IPS-20b (cell line): ENCODE data around the gene NAV2.

ENCODE experiments used
- H3K27ac ChIP-seq: one replicate; pipeline ENCODE4 v1.5.1; 2013; ENCODE audit warnings: low read length
- H3K27me3 ChIP-seq: 2 replicates; pipeline ENCODE4 v1.6.1; 2013; ENCODE audit warnings: mild to moderate bottlenecking, low read length, inconsistent platforms; ENCODE audit not compliant: insufficient read depth
- H3K36me3 ChIP-seq: 2 replicates; pipeline ENCODE4 v1.6.1; 2013; ENCODE audit warnings: low read depth, mild to moderate bottlenecking, inconsistent platforms, low read length, moderate library complexity; ENCODE audit not compliant: insufficient read depth
- H3K4me1 ChIP-seq: 2 replicates; pipeline ENCODE4 v1.6.1; 2013; ENCODE audit warnings: mild to moderate bottlenecking, control low read depth, inconsistent platforms, low read length, moderate library complexity; ENCODE audit not compliant: insufficient read depth
- H3K4me3 ChIP-seq: 2 replicates; pipeline ENCODE4 v1.5.1; 2013; ENCODE audit warnings: mild to moderate bottlenecking, low read length, inconsistent platforms
- H3K9ac ChIP-seq: 2 replicates; pipeline ENCODE4 v1.6.1; 2013; ENCODE audit warnings: low read depth, mild to moderate bottlenecking, inconsistent platforms, low read length, moderate library complexity
- H3K9me3 ChIP-seq: 2 replicates; pipeline ENCODE4 v1.6.1; 2013; ENCODE audit warnings: mild to moderate bottlenecking, low read depth, low read length, inconsistent platforms; ENCODE audit not compliant: insufficient read depth

The NAV2 gene

GRCh38 chr11:19912115-19912957 lies 199.7 kb downstream of the NAV2 start:
- no peak overlapping the region for H3K27ac ChIP-seq
- H3K36me3 ChIP-seq, result peaks cover 21% of the 10 kb centered on the region; the same call in 1 of the 2 replicates
- peaks cover 21% of the 10 kb centered on the region for H3K4me1 ChIP-seq
- no peak overlapping the region for H3K9ac ChIP-seq
- H3K4me3 ChIP-seq, result no peak overlapping the region
- H3K27me3 ChIP-seq, result no peaks in the 10 kb centered on the region
- no peaks in the 10 kb centered on the region for H3K9me3 ChIP-seq

- peaks cover 28% of the 10 kb centered on the region for H3K36me3 ChIP-seq
- peaks cover 21% of the 10 kb centered on the region for H3K4me1 ChIP-seq
- H3K27ac ChIP-seq, result no peak overlapping the region
- peak overlapping the region; percentile 16; the same call in 1 of the 2 replicates for H3K9ac ChIP-seq
- no peaks in the 10 kb centered on the region for H3K9me3 ChIP-seq
- no peak overlapping the region for H3K4me3 ChIP-seq
- no peaks in the 10 kb centered on the region for H3K27me3 ChIP-seq
Observed at GRCh38 chr11:19912958-19913892, 200.6 kb downstream of the NAV2 start.

DNA sequence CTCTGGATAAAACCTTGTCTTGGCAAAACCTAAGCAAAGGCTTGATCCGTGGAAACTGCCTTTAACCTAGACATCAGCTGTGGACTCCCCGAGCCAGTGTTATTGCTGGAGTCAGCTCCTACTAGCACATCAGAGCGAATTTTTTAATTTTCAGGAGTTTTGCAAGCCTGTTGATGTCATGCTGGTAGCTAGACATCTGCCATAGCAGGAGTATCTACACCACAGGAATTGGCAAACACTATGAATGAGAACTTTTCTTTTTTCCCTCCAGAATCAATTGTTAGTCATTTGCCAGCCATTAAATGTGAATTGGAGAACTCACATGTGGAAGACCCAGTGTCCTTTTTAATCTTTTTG lies 201.2 kb downstream of the NAV2 start:
- Histone ChIP-seq H3K4me1 (peaks cover 21% of the 10 kb centered on the region), H3K36me3 (peaks cover 34% of the 10 kb centered on the region), H3K9me3 (no peaks in the 10 kb centered on the region), H3K9ac (peak overlapping the region; percentile 16; the same call in 1 of the 2 replicates), H3K27ac (no peak overlapping the region), H3K27me3 (no peaks in the 10 kb centered on the region), H3K4me3 (no peak overlapping the region)

DNA sequence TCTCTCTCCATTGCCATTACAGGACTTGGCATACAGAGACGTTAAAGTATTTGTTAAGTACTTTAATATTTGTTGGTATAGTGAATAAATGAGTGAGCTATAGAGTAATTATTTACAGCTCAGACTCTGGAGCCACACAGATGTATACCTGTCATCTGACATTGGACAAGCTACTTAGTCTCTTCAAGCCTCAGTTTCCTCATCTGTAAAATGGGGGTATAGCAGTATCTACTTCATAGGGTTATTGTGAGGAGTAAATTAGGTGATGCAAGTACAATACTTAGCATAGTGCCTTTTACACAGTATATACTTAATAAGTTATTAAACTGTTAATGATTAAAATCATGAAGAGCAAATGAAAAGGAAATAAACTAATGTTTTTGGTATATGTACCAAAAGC lies 203.2 kb downstream of the NAV2 start:
- no peak overlapping the region for H3K4me3 ChIP-seq
- H3K9ac ChIP-seq, result no peak overlapping the region
- H3K9me3 ChIP-seq, result no peaks in the 10 kb centered on the region
- peaks cover 21% of the 10 kb centered on the region for H3K4me1 ChIP-seq
- H3K36me3 ChIP-seq, result peaks cover 38% of the 10 kb centered on the region
- no peaks in the 10 kb centered on the region for H3K27me3 ChIP-seq
- H3K27ac ChIP-seq, result no peak overlapping the region

DNA sequence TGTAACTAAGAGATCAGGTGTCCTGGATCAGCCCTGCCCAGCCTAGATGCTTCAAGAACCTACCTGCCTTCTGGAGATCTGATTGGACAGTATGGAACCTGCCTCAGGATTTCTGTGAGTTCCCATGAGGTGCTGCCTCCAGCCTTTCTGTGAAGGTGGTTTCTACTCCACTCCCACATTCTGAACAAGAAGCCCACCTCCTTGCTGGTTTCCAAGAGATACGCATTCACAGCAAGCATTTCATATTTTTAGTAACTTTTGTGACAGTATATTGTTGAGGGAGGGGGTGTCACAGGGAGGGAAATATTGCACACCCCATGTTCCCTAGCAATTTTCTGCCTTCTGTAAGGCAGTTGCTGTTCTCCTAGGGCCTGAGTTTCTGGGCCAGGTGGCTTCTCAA lies 204.4 kb downstream of the NAV2 start:
- peaks cover 38% of the 10 kb centered on the region for H3K36me3 ChIP-seq
- H3K4me3 ChIP-seq, result no peak overlapping the region
- H3K27me3 ChIP-seq, result no peaks in the 10 kb centered on the region
- H3K4me1 ChIP-seq, result peaks cover 21% of the 10 kb centered on the region
- H3K9me3 ChIP-seq, result no peaks in the 10 kb centered on the region
- H3K27ac ChIP-seq, result no peak overlapping the region
- no peak overlapping the region for H3K9ac ChIP-seq

- H3K36me3 ChIP-seq, result peaks cover 38% of the 10 kb centered on the region
- no peak overlapping the region for H3K27ac ChIP-seq
- no peaks in the 10 kb centered on the region for H3K27me3 ChIP-seq
- H3K4me1 ChIP-seq, result peaks cover 8% of the 10 kb centered on the region; the same call in 1 of the 2 replicates
- no peaks in the 10 kb centered on the region for H3K9me3 ChIP-seq
- H3K9ac ChIP-seq, result no peak overlapping the region
- no peak overlapping the region for H3K4me3 ChIP-seq
Observed at GRCh38 chr11:19918302-19919049, 205.8 kb downstream of the NAV2 start.

DNA sequence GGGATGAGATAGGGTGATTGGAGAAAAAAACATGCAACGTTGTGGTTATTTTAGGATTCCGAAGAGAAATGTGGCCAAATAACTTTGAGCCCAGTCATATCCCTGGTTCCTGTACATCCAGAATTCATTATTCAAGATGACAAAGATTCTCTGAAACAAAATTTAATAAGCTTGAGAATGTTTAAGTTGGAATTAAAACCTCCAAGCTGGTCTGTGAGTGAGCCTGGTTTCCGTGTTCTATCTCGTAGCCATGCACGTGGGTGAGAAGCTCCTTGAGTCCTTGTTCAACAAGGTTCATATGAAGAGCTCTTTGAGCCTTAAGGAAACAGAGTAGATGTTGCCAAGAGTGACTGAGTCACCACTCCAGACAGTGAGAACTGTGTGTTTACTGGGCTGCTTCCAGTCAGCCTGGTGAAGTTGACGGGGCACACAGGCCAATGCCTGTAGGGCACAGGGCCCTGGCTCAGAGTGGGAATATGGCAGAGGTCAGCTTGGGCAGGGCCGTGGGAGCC lies 206.5 kb downstream of the NAV2 start:
- Histone ChIP-seq H3K4me1 (peaks cover 2% of the 10 kb centered on the region; the same call in 1 of the 2 replicates), H3K9me3 (no peaks in the 10 kb centered on the region), H3K27me3 (no peaks in the 10 kb centered on the region), H3K27ac (no peak overlapping the region), H3K9ac (no peak overlapping the region), H3K4me3 (no peak overlapping the region), H3K36me3 (peaks cover 38% of the 10 kb centered on the region)

DNA sequence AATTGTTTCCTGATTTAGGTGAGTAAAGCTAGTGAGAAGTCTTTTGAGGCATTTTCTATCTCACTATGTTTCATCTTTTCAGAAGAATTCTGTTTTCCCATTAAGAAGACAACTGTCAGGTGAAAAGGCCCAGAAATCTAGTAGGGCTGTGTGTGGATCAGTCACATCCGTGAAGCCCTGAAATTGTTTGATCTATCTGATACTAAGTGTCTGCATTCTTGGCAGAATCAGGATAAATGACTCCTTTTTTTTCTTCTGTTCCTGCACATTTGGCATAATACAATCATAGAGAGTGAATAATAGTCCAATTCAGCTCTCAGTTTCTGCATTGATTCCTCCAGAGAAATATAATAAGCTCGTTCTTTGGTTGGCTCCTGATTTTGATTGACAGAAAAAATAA lies 208.3 kb downstream of the NAV2 start:
- Histone ChIP-seq H3K27me3 (no peaks in the 10 kb centered on the region), H3K9ac (no peak overlapping the region), H3K4me3 (no peak overlapping the region), H3K36me3 (peaks cover 30% of the 10 kb centered on the region), H3K27ac (no peak overlapping the region), H3K9me3 (no peaks in the 10 kb centered on the region), H3K4me1 (no peaks in the 10 kb centered on the region)

DNA sequence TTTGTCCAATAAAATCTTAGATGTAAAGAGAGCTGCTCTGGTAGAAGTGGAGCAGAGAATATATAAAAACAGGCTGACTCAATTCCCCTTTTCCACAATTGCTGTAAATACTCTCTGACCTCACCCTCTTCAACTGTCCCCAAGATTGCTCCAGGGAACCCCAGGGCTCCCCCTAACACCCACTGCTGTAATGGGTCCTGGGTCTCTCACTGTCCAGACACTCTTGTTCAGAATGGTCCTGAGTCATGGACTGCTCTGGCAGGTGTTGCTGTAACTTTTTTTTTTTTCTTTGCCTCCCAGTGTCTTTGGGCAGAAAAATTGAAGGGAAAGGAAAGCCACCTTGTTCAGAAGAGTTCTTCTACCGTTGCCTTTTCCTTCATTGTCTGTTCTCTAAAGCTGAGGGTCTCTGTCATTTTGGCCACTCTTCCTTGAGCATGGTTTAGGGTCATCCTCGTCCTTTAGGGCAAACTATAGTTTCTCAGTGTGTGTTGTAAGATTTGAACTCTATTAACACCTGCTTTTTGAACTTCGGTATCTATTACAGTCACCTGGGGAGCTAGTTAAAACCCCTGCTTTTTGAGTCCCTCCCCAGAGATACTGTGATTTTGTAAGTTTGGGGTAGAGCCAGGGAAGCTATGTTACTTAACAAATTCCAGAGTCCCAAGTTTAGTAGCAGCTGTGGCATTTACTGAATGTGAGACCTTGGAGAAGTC lies 209.5 kb downstream of the NAV2 start:
- no peaks in the 10 kb centered on the region for H3K9me3 ChIP-seq
- no peaks in the 10 kb centered on the region for H3K4me1 ChIP-seq
- H3K9ac ChIP-seq, result no peak overlapping the region
- H3K36me3 ChIP-seq, result peaks cover 19% of the 10 kb centered on the region
- H3K27ac ChIP-seq, result no peak overlapping the region
- H3K4me3 ChIP-seq, result no peak overlapping the region
- no peaks in the 10 kb centered on the region for H3K27me3 ChIP-seq

DNA sequence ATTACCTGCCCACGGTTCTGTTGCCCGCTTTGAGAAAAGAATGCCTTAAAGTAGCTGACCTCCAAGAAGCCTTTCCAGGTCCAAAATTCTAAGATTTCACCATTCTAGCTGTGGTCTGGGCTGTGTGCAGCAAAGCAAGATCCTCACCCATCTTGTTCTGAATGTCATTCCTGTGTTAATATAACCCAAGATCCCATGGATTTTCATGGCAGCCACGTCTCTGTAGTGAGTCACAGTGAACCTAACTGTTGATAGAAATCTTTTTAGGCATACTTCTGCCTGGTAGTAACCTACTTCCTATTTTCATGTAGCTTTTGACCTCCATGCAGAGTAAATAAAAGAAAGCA lies 210.0 kb downstream of the NAV2 start:
- no peaks in the 10 kb centered on the region for H3K27me3 ChIP-seq
- no peak overlapping the region for H3K4me3 ChIP-seq
- peaks cover 16% of the 10 kb centered on the region for H3K36me3 ChIP-seq
- H3K9ac ChIP-seq, result no peak overlapping the region
- no peaks in the 10 kb centered on the region for H3K9me3 ChIP-seq
- no peaks in the 10 kb centered on the region for H3K4me1 ChIP-seq
- no peak overlapping the region for H3K27ac ChIP-seq

DNA sequence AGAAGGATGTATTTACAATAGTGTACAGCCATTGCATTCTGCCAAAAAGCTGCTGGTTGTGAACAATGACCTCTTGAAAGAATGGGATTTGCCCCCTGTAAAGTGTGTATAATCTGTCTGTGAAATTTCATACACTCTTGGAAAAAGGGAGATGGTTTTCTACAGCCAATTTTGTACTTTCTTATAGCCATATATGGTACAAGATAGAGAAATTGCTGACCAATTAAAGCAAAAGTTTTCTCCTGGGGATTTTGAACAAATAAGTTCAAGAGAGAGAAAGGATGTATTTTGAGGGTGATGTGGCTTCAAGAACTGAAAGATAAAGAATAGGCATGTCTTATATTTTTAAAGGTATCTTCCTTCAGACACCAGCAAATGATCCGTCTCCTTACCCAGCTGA lies 211.0 kb downstream of the NAV2 start:
- Histone ChIP-seq H3K4me1 (no peaks in the 10 kb centered on the region), H3K27me3 (no peaks in the 10 kb centered on the region), H3K9me3 (no peaks in the 10 kb centered on the region), H3K4me3 (no peak overlapping the region), H3K36me3 (peaks cover 7% of the 10 kb centered on the region; the same call in 1 of the 2 replicates), H3K9ac (no peak overlapping the region), H3K27ac (no peak overlapping the region)
